Astrocyte (in vitro differentiated cells and primary cell): ENCODE data around the gene AP5Z1. TPM values are rescaled to one million over a fixed set of nuclear protein-coding genes. Genes with fewer than 3 reads are reported as not detected.
A peak's percentile ranks its signal among the peaks of the same experiment; 100 is the strongest.

ENCODE experiments used
- DNase-seq: peaks from one replicate; pipeline ENCODE4 v3.0.0-alpha.2; 2010; ENCODE audit warnings: low read depth
- FAIRE-seq: peaks from 2 replicates; lab custom pipeline; 2011; peaks lifted over from hg19 to GRCh38; lab: Jason Lieb, UNC
- H2AFZ ChIP-seq: 2 replicates; pipeline ENCODE4 v1.6.0; 2012; ENCODE audit warnings: low read depth, low read length, inconsistent platforms
- H3K27ac ChIP-seq: 2 replicates; pipeline ENCODE4 v1.5.1; 2011; ENCODE audit warnings: low read depth, low read length, inconsistent platforms
- H3K27me3 ChIP-seq: 2 replicates; pipeline ENCODE4 v1.6.0; 2011; ENCODE audit warnings: low read length, inconsistent platforms; ENCODE audit not compliant: insufficient read depth
- H3K36me3 ChIP-seq: 2 replicates; pipeline ENCODE4 v1.5.1; 2011; ENCODE audit warnings: low read length, inconsistent platforms; ENCODE audit not compliant: insufficient read depth
- H3K4me1 ChIP-seq: 2 replicates; pipeline ENCODE4 v1.5.1; 2011; ENCODE audit warnings: low read length, inconsistent platforms; ENCODE audit not compliant: insufficient read depth
- H3K4me2 ChIP-seq: 2 replicates; pipeline ENCODE4 v1.6.0; 2012; ENCODE audit warnings: low read length, inconsistent platforms
- H3K4me3 ChIP-seq: 2 replicates; pipeline ENCODE4 v1.5.1; 2011; ENCODE audit warnings: low read depth, mild to moderate bottlenecking, low read length, inconsistent platforms; ENCODE audit not compliant: insufficient read depth
- H3K79me2 ChIP-seq: 2 replicates; pipeline ENCODE4 v1.6.0; 2012; ENCODE audit warnings: mild to moderate bottlenecking, low read length, inconsistent platforms; ENCODE audit not compliant: insufficient read depth
- H3K9ac ChIP-seq: 2 replicates; pipeline ENCODE4 v1.6.0; 2012; ENCODE audit warnings: mild to moderate bottlenecking, low read length, inconsistent platforms
- H3K9me3 ChIP-seq: 2 replicates; pipeline ENCODE4 v1.5.1; 2012; ENCODE audit warnings: low read depth, mild to moderate bottlenecking, low read length, inconsistent platforms; ENCODE audit not compliant: insufficient read depth
- H4K20me1 ChIP-seq: 2 replicates; pipeline ENCODE4 v1.6.0; 2012; ENCODE audit warnings: low read length, inconsistent platforms; ENCODE audit not compliant: insufficient read depth
- H3K27ac Mint-ChIP-seq: one replicate; pipeline ENCODE4 v1.8.0; 2021; ENCODE audit warnings: mild to moderate bottlenecking, mixed read lengths; ENCODE audit not compliant: unreplicated experiment
- H3K27me3 Mint-ChIP-seq: one replicate; pipeline ENCODE4 v1.8.0; 2021; ENCODE audit warnings: low read depth, mixed read lengths; ENCODE audit not compliant: unreplicated experiment
- H3K36me3 Mint-ChIP-seq: one replicate; pipeline ENCODE4 v1.8.0; 2021; ENCODE audit warnings: low read depth, mixed read lengths; ENCODE audit not compliant: unreplicated experiment
- H3K4me1 Mint-ChIP-seq: one replicate; pipeline ENCODE4 v1.8.0; 2021; ENCODE audit warnings: low read depth, mixed read lengths; ENCODE audit not compliant: unreplicated experiment
- H3K4me3 Mint-ChIP-seq: one replicate; pipeline ENCODE4 v1.8.0; 2021; ENCODE audit warnings: mild to moderate bottlenecking, moderate library complexity, mixed read lengths; ENCODE audit not compliant: unreplicated experiment
- H3K9me3 Mint-ChIP-seq: one replicate; pipeline ENCODE4 v1.8.0; 2021; ENCODE audit warnings: mild to moderate bottlenecking, mixed read lengths; ENCODE audit not compliant: unreplicated experiment
- EZH2 ChIP-seq: IDR thresholded peaks from 2 replicates; pipeline ENCODE4 v1.6.1; 2012; ENCODE audit warnings: mild to moderate bottlenecking, low read length, inconsistent platforms; ENCODE audit not compliant: insufficient read depth
- total RNA-seq: library from RNA; stranded (reverse); gene quantifications from 2 replicates; pipeline ENCODE4 v1.2.1, GENCODE V29; 2021
- TF ChIP-seq, protein P1 (sequence below): IDR thresholded peaks from 2 replicates; pipeline ENCODE4 v1.5.1; 2011; ENCODE audit warnings: low read depth, mild to moderate bottlenecking, inconsistent platforms, low read length, moderate library complexity; ENCODE audit not compliant: insufficient read depth

The AP5Z1 gene
- total RNA-seq, 1 donor from 2014 or later = 75.6 TPM

DNA sequence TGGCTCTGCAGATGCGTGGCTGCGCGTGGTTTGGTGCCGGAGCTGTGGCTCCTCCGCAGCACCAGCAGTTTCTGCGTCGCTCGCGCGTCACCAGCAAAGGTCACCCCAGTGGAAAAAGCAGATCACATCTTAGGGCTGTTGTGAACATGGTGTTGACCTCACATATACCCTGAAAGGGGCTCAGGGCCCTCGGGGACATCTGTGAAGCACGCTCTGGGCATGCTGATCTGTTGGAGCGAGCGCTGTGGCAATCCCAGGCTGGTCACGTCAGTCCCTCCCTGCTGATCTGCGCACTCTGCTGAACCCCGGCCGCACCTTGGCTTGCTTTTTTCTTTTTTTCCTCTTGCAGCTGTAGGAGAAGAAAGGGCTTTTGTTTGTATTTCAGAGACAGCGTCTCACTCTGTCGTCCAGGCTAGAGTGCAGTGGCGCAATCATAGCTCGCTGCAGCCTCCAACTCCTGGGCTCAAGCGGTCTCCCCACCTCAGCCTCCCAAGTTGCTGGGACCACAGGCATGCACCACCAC lies 33.3 kb upstream of the AP5Z1 start:
- Mint-ChIP-seq H3K4me1 (peaks cover 48% of the 10 kb centered on the region), H3K4me3 (no peak overlapping the region), H3K36me3 (peaks cover 36% of the 10 kb centered on the region), H3K27me3 (no peaks in the 10 kb centered on the region), H3K9me3 (no peaks in the 10 kb centered on the region), H3K27ac (no peak overlapping the region)
- Histone ChIP-seq H3K9me3 (no peaks in the 10 kb centered on the region), H3K4me1 (peaks cover 47% of the 10 kb centered on the region), H3K27ac (no peak overlapping the region), H3K9ac (no peak overlapping the region), H3K36me3 (peaks cover 5% of the 10 kb centered on the region), H2AFZ (no peak overlapping the region), H3K79me2 (peaks cover 40% of the 10 kb centered on the region), H3K27me3 (no peaks in the 10 kb centered on the region), H3K4me3 (no peak overlapping the region), H3K4me2 (no peak overlapping the region), H4K20me1 (no peaks in the 10 kb centered on the region)
- no peak for DNase-seq
- no peak for FAIRE-seq
- no peak for TF ChIP-seq EZH2
- TF ChIP-seq, protein P1, sequence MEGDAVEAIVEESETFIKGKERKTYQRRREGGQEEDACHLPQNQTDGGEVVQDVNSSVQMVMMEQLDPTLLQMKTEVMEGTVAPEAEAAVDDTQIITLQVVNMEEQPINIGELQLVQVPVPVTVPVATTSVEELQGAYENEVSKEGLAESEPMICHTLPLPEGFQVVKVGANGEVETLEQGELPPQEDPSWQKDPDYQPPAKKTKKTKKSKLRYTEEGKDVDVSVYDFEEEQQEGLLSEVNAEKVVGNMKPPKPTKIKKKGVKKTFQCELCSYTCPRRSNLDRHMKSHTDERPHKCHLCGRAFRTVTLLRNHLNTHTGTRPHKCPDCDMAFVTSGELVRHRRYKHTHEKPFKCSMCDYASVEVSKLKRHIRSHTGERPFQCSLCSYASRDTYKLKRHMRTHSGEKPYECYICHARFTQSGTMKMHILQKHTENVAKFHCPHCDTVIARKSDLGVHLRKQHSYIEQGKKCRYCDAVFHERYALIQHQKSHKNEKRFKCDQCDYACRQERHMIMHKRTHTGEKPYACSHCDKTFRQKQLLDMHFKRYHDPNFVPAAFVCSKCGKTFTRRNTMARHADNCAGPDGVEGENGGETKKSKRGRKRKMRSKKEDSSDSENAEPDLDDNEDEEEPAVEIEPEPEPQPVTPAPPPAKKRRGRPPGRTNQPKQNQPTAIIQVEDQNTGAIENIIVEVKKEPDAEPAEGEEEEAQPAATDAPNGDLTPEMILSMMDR = no peak

- peaks cover 5% of the 10 kb centered on the region for H3K36me3 ChIP-seq
- peaks cover 47% of the 10 kb centered on the region for H3K4me1 ChIP-seq
- FAIRE-seq = no peak
- no peak overlapping the region for H3K4me3 Mint-ChIP-seq
- peak; percentile 12 for DNase-seq
- no peaks in the 10 kb centered on the region for H3K27me3 Mint-ChIP-seq
- no peak overlapping the region for H3K27ac ChIP-seq
- H3K9ac ChIP-seq = no peak overlapping the region
- H3K36me3 Mint-ChIP-seq = peaks cover 38% of the 10 kb centered on the region
- no peak overlapping the region for H3K27ac Mint-ChIP-seq
- H4K20me1 ChIP-seq = no peaks in the 10 kb centered on the region
- H3K9me3 Mint-ChIP-seq = no peaks in the 10 kb centered on the region
- H3K4me3 ChIP-seq = no peak overlapping the region
- no peaks in the 10 kb centered on the region for H3K27me3 ChIP-seq
- no peak overlapping the region for H2AFZ ChIP-seq
- H3K79me2 ChIP-seq = peaks cover 41% of the 10 kb centered on the region
- TF ChIP-seq, protein P1 = no peak
- TF ChIP-seq EZH2 = no peak
- peaks cover 50% of the 10 kb centered on the region for H3K4me1 Mint-ChIP-seq
- no peak overlapping the region for H3K4me2 ChIP-seq
- no peaks in the 10 kb centered on the region for H3K9me3 ChIP-seq
Observed at GRCh38 chr7:4742852-4743251, 32.6 kb upstream of the AP5Z1 start.
